Fibroblast of villous mesenchyme (primary cell): ENCODE results near the gene SPATS2. TPM values are rescaled to one million over a fixed set of nuclear protein-coding genes. Genes with fewer than 3 reads are reported as not detected.
A peak's percentile ranks its signal among the peaks of the same experiment; 100 is the strongest.

Experiments used
- DNase-seq: peaks from one replicate; pipeline ENCODE4 v3.0.0-alpha.2; 2010; ENCODE audit warnings: low read depth
- H3K4me3 ChIP-seq: 2 replicates; pipeline ENCODE4 v1.5.1; 2011; ENCODE audit warnings: low read depth, mild to moderate bottlenecking, low read length
- total RNA-seq: library from RNA; depleted of rRNA; stranded (reverse); fragments of >200 nt; gene quantifications from 2 replicates; pipeline ENCODE4 v1.2.3, GENCODE V29; 2012
- TF ChIP-seq, protein P1 (sequence below): IDR thresholded peaks from 2 replicates; pipeline ENCODE4 v1.5.1; 2012; ENCODE audit warnings: low read depth, mild to moderate bottlenecking, low read length; ENCODE audit not compliant: insufficient read depth

The SPATS2 gene
- total RNA-seq, 1 donor, result 32.4 TPM

DNA sequence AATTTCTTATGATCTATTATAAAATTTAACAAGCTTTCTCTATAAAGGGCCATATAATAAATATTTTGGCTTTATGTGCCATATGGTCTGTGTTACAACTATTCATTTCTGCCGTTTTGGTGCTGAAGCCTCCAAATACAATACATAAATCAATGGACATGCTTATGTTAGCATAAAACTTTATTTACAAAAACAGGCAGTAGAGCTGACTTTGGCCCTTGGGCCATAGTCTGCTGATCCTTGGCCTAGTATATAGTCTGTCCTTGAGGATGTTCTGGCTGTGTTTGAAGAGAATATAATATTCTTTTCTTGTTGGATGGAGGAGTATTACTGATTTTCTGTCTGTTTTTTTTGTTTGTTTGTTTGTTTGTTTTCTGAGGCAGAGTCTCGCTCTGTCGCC lies 81.6 kb downstream of the SPATS2 start:
- TF ChIP-seq, protein P1, sequence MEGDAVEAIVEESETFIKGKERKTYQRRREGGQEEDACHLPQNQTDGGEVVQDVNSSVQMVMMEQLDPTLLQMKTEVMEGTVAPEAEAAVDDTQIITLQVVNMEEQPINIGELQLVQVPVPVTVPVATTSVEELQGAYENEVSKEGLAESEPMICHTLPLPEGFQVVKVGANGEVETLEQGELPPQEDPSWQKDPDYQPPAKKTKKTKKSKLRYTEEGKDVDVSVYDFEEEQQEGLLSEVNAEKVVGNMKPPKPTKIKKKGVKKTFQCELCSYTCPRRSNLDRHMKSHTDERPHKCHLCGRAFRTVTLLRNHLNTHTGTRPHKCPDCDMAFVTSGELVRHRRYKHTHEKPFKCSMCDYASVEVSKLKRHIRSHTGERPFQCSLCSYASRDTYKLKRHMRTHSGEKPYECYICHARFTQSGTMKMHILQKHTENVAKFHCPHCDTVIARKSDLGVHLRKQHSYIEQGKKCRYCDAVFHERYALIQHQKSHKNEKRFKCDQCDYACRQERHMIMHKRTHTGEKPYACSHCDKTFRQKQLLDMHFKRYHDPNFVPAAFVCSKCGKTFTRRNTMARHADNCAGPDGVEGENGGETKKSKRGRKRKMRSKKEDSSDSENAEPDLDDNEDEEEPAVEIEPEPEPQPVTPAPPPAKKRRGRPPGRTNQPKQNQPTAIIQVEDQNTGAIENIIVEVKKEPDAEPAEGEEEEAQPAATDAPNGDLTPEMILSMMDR, result no peak
- DNase-seq, result no peak
- H3K4me3 ChIP-seq, result no peak overlapping the region

DNA sequence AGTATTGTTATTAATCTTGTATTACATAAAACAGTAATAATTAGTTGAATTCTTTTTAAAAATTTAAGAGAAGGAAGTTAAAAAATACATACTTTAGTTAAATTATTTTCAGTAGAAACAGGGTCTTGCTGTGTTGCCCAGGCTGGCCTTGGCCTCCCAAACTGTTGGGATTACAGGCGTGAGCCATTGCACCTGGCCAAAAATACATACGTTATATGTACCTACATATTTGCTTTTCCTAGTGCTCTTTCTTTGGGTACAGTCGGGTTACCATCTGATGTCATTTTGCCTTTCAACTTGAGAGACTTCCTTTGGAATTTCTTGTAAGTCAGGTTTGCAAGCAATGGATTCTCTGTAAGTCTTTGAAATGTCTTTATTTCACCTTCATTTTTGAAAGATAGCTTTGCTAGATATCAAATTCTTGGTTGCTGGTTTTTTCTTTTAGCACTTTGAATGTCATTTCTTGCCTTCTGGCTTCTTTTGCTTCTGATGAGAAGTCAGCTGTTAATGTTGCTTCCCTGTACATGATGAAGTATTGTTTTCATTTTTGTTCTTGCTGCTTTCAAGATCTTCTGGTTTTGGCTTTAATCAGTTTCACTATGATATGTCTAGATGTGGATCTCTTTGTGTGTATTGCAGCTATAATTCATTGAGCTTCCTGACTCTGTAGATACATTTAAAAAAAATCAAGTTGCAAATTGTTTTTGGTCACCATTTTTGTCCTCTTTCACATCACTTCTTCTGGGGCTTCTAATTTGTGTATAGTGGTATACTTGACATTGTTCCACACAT lies 84.4 kb downstream of the SPATS2 start:
- H3K4me3 ChIP-seq, result no peak overlapping the region
- DNase-seq, result peak; percentile 41
- TF ChIP-seq, protein P1, result no peak

DNA sequence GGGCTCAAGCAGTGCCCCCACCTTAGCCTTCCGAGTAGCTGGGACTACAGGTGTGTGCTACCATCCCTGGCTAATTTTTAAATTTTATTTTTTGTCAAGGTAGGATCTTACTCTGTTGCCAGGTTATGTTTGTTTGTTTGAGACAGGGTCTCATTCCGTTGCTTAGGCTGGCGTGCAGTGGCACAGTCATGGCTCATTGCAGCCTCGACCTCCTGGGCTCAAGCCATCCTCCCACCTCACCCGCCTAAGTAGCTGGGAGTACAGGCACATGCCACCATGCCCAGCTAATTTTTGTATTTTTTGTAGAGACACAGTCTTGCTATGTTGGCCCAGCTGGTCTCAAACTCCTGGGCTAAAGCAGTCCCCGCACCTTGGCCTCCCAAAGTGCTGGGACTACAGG lies 88.2 kb downstream of the SPATS2 start:
- H3K4me3 ChIP-seq, result no peak overlapping the region
- no peak for DNase-seq
- TF ChIP-seq, protein P1, result no peak

DNA sequence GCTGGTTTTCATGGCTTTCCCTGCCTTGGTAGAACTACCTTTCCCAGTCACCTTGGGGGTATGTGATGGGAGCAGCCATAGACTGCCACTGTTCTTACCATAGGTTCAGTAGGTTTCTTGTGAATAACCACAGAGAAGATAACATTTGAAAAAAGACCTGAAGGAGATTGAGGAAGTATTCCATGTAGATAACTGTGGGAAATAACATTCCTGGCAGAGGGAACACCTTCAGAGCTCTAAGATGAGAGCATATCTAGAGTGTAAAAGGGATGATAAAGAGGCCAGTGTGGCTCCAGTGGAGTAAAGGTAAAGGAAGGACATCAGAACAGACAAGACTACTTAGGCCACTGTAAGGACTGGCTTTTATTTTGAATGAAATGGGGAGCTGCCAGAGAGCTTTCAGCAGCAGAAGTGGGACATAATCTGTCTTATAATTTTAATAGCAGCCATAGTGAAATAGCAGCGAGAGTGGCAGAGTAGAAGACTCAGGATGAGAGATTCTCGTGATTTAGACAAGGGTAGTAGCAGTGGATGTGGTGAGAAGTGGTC lies 88.9 kb downstream of the SPATS2 start:
- DNase-seq, result no peak
- TF ChIP-seq, protein P1, result no peak
- H3K4me3 ChIP-seq, result no peak overlapping the region

DNA sequence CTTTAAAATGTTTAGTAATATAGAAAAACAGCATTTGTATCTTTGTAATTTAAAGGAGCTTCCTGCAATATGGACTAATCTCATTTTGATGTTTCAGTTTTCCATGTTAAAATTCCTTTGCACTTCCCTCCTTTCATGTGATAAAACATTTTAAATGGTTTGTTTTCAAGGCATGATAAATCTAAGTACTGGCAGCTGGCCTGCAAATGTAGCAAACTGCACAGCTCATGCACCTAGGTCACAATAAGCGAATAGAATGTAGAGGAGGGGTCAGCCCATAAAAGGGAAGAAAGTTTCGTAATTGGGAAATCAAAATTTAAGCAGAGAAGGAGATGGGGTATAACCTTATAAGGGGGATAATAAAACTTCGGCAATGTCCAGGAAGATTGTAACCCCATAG lies 91.6 kb downstream of the SPATS2 start:
- no peak for DNase-seq
- no peak overlapping the region for H3K4me3 ChIP-seq

DNA sequence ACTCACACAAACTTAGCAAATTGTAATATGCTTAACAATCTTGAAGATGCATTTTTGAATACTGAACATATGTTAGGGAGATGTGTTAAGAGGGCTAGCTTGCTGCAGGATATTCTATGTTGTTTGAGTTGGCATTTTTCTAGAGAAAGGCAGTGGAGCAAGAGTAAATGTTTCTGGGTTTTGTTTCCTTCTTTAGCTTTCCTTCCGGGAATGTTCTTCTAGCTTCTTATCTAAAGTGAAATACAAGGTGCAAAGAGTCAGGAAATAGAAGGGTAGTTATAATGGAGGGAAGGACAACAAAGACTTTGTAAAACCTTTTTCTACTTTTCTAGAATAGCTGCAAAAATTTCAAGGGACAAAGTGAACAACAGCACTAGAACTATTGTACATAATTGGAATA lies 94.0 kb downstream of the SPATS2 start:
- DNase-seq, result no peak
- TF ChIP-seq, protein P1, result no peak
- H3K4me3 ChIP-seq, result no peak overlapping the region

More for the DNA sequence above, 91.6 kb downstream of the SPATS2 start:
- TF ChIP-seq, protein P1, result no peak
